Activated T-cell treated with anti-CD3 and anti-CD28 coated beads, Interleukin-2, amount 50 U/mL, for 72 hours (primary cell): ENCODE measurements around the gene PHACTR1. TPM values are rescaled to one million over a fixed set of nuclear protein-coding genes. Genes with fewer than 3 reads are reported as not detected.
"Not testable (repeated sequence)": the region's sequence is repeated elsewhere in the genome, so short reads cannot be mapped to it uniquely, and the experiment has no call there.

Experiments
- ATAC-seq, 2 donors: fragments of 150-1000 bp; cut with Tn5 transposase; replicated peaks in 1 of 2; 2 replicates each; pipeline ENCODE4 v1.10.0; 2021; ENCODE audit warnings: moderate library complexity in 2 of 2, mild to moderate bottlenecking in 1 of 2
- DNase-seq, 2 donors: peaks; one replicate each; pipeline ENCODE4 v3.0.0; 2021 to 2022; ENCODE audit warnings: mixed read lengths in 1 of 2
- H3K27ac Mint-ChIP-seq: one replicate; pipeline ENCODE4 v1.8.0; 2022; ENCODE audit warnings: mild to moderate bottlenecking, moderate library complexity, mixed read lengths
- H3K27me3 Mint-ChIP-seq: one replicate; pipeline ENCODE4 v1.8.0; 2022; ENCODE audit warnings: low read depth, mixed read lengths
- H3K36me3 Mint-ChIP-seq, 2 donors: one replicate each; pipeline ENCODE4 v1.8.0; 2022; ENCODE audit warnings: mixed read lengths in 2 of 2, mild to moderate bottlenecking in 1 of 2; ENCODE audit not compliant: insufficient read depth in 2 of 2
- H3K4me1 Mint-ChIP-seq: one replicate; pipeline ENCODE4 v1.8.0; 2022; ENCODE audit warnings: low read depth, mixed read lengths
- H3K4me3 Mint-ChIP-seq, 2 donors: one replicate each; pipeline ENCODE4 v1.8.0; 2022; ENCODE audit warnings: mild to moderate bottlenecking in 2 of 2, mixed read lengths in 2 of 2, moderate library complexity in 2 of 2
- H3K9me3 Mint-ChIP-seq, 2 donors: one replicate each; pipeline ENCODE4 v1.8.0; 2022; ENCODE audit warnings: mixed read lengths in 2 of 2
- total RNA-seq, 2 donors: library from RNA; stranded (reverse); gene quantifications; one replicate each; pipeline ENCODE4 v1.2.3, GENCODE V29; 2022

The PHACTR1 gene
- total RNA-seq, 2 donors from 2014 or later = 0.05 to 0.16 TPM

DNA sequence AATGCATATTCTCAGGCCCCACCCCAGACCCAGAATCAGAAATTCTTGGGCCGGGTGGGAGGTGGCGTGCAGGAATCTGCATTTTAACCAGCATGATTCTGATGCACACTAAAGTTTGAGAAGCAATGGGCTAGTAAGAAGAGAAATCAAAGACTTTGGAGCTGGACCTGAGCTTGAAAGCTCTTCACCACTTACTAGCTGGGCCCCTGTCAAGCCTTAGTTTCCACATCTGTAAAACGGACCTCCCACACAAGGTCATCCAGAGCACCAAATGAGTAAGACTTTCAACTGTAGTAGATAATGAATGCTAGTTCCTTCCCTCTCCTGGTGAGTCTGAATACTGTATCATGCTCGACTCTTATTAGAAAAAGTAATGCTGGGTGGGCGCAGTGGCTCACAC, 524.8 kb downstream of the PHACTR1 start:
- DNase-seq = no peak
- Mint-ChIP-seq H3K4me3 (no peak overlapping the region), H3K27me3 (peaks cover 8% of the 10 kb centered on the region), H3K4me1 (peaks cover 5% of the 10 kb centered on the region), H3K36me3 (peaks cover 0 to 5% of the 10 kb centered on the region in 2 donors), H3K27ac (no peak overlapping the region), H3K9me3 (peaks cover 0 to 6% of the 10 kb centered on the region in 2 donors)
- no peak for ATAC-seq

DNA sequence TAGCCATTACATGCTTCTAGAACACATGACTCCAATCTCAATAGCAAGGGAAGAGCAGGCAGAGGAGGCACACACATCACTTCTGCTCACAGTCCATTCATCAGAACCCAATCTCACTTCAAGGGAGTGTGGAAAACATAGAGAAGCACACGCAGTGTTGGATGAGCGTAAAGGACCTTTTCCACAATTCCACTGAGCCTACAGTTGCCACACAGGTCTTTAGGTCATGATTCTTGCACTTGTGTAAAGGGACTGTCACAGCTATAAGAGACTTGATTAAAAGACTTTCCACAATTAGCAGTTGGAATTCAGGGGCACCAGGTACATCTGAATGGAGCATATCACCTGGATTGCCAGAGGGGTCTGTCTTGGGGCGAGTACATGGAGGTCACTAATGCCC, 525.6 kb downstream of the PHACTR1 start:
- DNase-seq = no peak
- no peak for ATAC-seq
- Mint-ChIP-seq H3K4me1 (peaks cover 5% of the 10 kb centered on the region), H3K27me3 (peaks cover 8% of the 10 kb centered on the region), H3K27ac (no peak overlapping the region), H3K9me3 (peaks cover 0 to 6% of the 10 kb centered on the region in 2 donors), H3K36me3 (peaks cover 0 to 5% of the 10 kb centered on the region in 2 donors), H3K4me3 (no peak overlapping the region)

DNA sequence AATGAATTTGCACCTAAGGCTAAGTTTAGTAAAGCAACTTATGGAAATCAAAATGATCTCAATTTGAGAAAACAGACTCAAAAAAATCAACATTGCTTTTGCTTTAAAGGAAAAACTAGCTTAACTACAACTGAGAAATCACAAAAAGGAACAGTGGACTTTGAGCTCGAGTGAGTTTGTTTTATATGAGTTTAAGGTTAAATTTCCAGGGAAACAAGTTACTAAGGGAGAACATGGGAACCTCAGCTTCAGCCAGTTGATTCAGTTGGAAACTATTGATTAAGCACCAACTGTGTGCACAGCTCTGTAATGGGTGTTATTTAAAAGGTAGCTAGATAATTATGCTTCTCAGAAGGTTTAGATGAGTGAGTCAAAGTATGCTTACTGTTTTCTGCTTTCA, 526.0 kb downstream of the PHACTR1 start:
- no peak for ATAC-seq
- peaks cover 5% of the 10 kb centered on the region for H3K4me1 Mint-ChIP-seq
- H3K4me3 Mint-ChIP-seq = no peak overlapping the region
- DNase-seq = no peak
- peaks cover 0 to 6% of the 10 kb centered on the region in 2 donors for H3K9me3 Mint-ChIP-seq
- H3K27ac Mint-ChIP-seq = no peak overlapping the region
- H3K27me3 Mint-ChIP-seq = peaks cover 8% of the 10 kb centered on the region
- H3K36me3 Mint-ChIP-seq = peaks cover 0 to 5% of the 10 kb centered on the region in 2 donors

DNA sequence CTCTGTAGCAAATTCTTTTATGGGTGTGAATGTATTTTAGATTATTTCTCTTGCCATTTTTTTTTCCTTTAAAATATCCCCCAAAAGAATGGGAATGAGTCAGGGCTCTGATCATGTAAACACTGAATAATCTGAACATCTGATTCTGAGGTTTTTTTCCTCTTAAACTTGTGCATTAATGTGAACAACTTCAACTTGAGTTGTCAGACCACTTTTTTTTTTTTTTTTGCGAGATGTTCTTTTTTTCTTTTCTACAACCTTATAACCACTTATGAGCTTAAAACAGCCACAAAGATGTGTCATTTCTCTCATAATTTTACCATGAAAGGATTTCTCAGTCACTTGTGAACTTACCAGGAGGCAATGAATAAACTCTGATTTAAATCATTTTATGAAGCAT, 526.5 kb downstream of the PHACTR1 start:
- ATAC-seq (peak in 1 of 2 donors; percentile 34), DNase-seq (no peak)
- Mint-ChIP-seq H3K27me3 (peaks cover 8% of the 10 kb centered on the region), H3K4me3 (no peak overlapping the region), H3K9me3 (peaks cover 0 to 6% of the 10 kb centered on the region in 2 donors), H3K36me3 (peaks cover 0 to 5% of the 10 kb centered on the region in 2 donors), H3K27ac (no peak overlapping the region), H3K4me1 (peaks cover 5% of the 10 kb centered on the region)

DNA sequence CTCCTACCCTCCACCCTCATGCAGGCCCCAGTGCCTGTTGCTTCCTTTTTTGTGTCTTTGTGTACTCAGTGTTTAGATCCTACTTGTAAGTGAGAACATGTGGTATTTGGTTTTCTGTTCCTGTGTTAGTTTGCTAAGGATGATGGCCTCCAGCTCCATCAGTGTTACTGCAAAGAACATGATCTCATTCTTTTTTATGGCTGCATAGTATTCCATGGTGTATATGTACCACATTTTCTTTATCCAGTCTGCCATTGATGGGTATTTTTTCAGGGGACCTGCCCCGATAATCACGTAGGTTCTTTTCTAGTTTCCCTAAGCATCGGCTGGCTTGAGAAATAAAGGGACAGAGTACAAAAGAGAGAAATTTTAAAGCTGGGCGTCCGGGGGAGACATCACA, 527.2 kb downstream of the PHACTR1 start:
- ATAC-seq, H3K9me3 Mint-ChIP-seq, H3K36me3 Mint-ChIP-seq, H3K27ac Mint-ChIP-seq, H3K4me3 Mint-ChIP-seq, DNase-seq, H3K27me3 Mint-ChIP-seq, H3K4me1 Mint-ChIP-seq: not testable (repeated sequence)

DNA sequence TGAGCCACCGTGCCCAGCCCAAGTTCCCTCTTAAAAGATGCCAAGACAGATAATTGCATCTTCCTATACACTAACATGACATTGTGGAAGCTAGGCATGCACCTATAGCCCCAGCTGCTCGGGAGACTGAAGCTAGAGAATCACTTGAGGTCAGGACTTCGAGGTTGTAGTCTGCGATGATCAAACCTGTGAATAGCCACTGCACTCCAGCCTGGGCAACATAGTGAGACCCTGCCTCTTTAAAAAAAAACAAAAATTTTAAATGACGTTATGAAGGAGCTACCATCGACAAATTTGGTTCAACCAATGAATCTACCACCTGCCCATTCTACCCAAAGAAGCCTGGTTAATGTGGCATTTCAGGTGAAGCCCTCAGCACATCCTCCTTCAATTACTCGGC, 531.1 kb downstream of the PHACTR1 start:
- H3K27me3 Mint-ChIP-seq = no peaks in the 10 kb centered on the region
- peaks cover 0 to 5% of the 10 kb centered on the region in 2 donors for H3K36me3 Mint-ChIP-seq
- ATAC-seq = no peak

DNA sequence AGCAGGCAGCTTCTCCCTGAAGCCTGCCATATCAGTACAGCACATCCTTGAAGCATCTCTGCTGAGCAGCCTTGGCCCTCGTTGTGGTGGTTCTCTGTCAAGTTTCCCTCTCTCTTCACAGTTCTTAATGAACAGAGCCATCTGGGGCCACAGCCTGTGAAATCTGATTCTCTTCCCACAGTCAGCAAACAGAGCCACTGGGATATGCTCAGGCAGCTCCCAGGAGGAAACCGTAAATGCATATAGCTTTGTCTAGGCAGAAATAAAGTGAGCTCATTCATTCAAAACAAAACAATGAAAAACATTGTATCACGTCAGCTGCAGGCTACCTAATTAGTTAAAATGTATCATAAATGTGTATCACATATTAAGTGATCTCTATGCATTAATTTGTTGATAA, 531.5 kb downstream of the PHACTR1 start:
- H3K27ac Mint-ChIP-seq = no peak overlapping the region
- H3K27me3 Mint-ChIP-seq = no peaks in the 10 kb centered on the region
- peaks cover 0 to 6% of the 10 kb centered on the region in 2 donors for H3K9me3 Mint-ChIP-seq
- ATAC-seq (no peak), DNase-seq (no peak)
- H3K4me3 Mint-ChIP-seq = no peak overlapping the region
- peaks cover 2% of the 10 kb centered on the region for H3K4me1 Mint-ChIP-seq
- H3K36me3 Mint-ChIP-seq = peaks cover 0 to 5% of the 10 kb centered on the region in 2 donors

More for the DNA sequence above, 531.1 kb downstream of the PHACTR1 start:
- Mint-ChIP-seq H3K27ac (no peak overlapping the region), H3K9me3 (peaks cover 0 to 6% of the 10 kb centered on the region in 2 donors), H3K4me3 (no peak overlapping the region), H3K4me1 (peaks cover 5% of the 10 kb centered on the region)
- DNase-seq = no peak

DNA sequence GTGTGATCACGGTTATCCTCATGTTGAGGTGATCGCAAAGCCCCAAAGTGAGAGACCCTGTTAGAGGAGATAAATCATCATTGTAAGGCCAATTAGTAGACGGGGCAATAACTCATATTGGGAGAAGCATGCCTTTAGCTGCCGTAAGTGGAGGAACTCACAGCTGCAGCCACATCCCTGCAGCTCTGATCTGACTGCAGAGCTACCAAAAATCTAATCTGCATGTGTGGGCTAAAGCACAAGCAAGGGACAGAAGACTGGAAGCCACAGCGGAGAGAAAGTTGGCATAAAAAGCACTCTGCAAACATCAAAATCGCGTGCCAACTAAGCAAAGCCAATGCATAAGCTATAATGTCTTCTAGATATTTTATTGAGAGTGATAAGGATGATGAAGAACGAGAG, 532.0 kb downstream of the PHACTR1 start:
- H3K4me3 Mint-ChIP-seq = no peak overlapping the region
- no peaks in the 10 kb centered on the region for H3K4me1 Mint-ChIP-seq
- DNase-seq (no peak), ATAC-seq (no peak)
- no peak overlapping the region for H3K27ac Mint-ChIP-seq
- peaks cover 0 to 5% of the 10 kb centered on the region in 2 donors for H3K36me3 Mint-ChIP-seq
- peaks cover 0 to 5% of the 10 kb centered on the region in 2 donors for H3K9me3 Mint-ChIP-seq
- no peaks in the 10 kb centered on the region for H3K27me3 Mint-ChIP-seq

DNA sequence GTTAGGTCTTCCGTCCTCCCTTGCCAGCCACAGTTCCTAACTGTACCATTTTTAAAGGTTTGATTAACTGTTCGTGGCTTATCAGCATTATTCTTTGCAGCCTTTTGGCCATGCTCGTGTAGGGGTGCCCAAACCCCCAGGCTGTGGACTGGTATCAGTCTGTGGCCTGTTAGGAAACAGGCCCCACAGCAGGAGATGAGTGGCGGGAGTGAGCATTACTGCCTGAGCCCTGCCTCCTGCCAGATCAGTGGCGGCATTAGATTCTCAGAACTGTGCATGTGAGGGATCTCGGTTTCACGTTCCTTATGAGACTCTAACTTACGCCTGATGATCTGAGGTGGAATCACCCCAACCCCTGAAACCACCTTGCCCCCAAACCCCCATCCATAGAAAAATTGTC, 532.4 kb downstream of the PHACTR1 start:
- H3K27me3 Mint-ChIP-seq = no peaks in the 10 kb centered on the region
- H3K4me1 Mint-ChIP-seq = no peaks in the 10 kb centered on the region
- no peak for ATAC-seq
- no peak overlapping the region for H3K4me3 Mint-ChIP-seq
- peaks cover 0 to under 1% of the 10 kb centered on the region in 2 donors for H3K9me3 Mint-ChIP-seq
- no peak for DNase-seq
- no peak overlapping the region for H3K27ac Mint-ChIP-seq
- peaks cover 0 to 1% of the 10 kb centered on the region in 2 donors for H3K36me3 Mint-ChIP-seq

DNA sequence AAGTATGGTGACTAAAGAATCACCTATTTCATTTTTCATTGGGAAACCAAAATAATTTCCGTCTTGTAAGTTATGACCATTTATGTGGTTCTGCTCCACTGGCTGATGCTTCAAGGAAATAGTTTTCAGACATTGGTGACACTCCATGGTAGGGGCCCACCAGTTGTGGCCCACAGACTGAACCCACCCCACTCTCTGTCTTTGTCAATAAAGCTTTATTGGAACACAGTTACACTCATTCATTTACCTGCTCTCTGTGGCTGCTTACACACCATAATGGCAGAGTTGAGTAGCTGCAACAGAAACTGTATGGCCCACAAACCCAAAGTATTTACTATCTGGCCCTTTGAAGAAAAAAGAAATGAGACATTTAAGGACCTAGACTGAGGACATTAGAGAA, 533.2 kb downstream of the PHACTR1 start:
- no peak for DNase-seq
- Mint-ChIP-seq H3K9me3 (no peaks in the 10 kb centered on the region), H3K36me3 (no peaks in the 10 kb centered on the region), H3K27ac (peak overlapping the region; percentile 57), H3K27me3 (no peaks in the 10 kb centered on the region), H3K4me3 (no peak overlapping the region), H3K4me1 (no peaks in the 10 kb centered on the region)
- ATAC-seq = peak; percentile 23 to 34

DNA sequence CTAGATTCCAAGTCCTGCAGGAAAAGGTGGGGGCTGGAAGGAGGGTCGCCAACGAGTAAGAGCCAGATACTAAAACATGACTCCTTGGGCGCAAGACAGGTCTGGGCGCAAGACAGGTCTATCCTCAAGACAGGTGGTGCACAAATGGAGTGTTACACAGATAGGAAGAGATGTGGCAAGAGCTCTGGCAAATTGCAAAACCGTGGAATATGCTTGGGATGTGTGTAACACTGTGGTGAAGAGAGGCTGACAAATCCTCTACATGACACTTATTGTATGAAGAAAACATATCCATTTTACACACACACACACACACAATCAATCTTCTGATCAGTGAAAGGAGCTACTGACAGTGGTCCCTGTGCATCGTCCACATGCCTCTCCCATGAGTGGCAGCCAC, 534.1 kb downstream of the PHACTR1 start:
- Mint-ChIP-seq H3K4me1 (no peaks in the 10 kb centered on the region), H3K9me3 (no peaks in the 10 kb centered on the region), H3K27ac (no peak overlapping the region), H3K36me3 (no peaks in the 10 kb centered on the region), H3K4me3 (no peak overlapping the region), H3K27me3 (no peaks in the 10 kb centered on the region)
- no peak for ATAC-seq
- no peak for DNase-seq

DNA sequence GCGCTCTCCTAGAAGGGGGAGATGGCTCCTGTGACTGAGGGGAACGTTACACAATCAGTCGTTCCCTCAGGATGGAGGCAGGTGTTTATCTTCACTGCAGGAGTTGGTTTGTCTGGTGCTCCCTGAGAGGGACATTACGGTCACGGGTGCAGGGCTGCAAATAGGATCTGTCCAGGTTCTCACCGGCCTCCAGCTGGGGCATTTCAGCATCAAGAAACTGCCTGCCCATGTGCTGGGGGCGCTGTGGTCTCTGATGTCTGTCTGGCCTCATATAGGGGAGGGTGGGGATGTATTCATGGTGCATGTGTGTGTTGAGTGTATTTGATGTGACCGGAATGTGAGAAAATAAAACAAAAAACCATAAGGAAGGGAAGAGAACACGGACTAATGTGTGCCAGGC, 534.7 kb downstream of the PHACTR1 start:
- Mint-ChIP-seq H3K36me3 (no peaks in the 10 kb centered on the region), H3K9me3 (no peaks in the 10 kb centered on the region), H3K4me1 (no peaks in the 10 kb centered on the region), H3K27me3 (no peaks in the 10 kb centered on the region), H3K4me3 (no peak overlapping the region), H3K27ac (no peak overlapping the region)
- DNase-seq (no peak), ATAC-seq (no peak)

DNA sequence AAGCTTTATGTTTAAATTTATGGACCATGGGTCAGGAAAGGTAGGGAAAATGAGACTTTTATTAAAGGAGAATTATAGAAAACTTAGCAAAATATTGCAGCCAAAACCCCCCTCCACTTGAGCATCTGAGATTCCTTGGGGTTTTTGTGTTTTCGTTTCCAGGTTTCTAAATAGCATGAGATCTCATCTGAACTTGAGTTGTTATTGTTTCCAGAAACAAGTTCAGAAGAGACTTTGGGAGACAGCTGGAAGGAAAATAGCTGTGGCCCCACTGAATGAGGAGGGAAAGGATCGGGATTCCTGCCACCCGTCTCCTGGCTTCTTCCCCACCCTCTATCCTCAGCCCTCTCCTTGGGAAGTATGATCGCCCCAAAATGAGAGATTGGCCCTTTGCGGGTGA, 536.2 kb downstream of the PHACTR1 start:
- H3K9me3 Mint-ChIP-seq = peaks cover 0 to 2% of the 10 kb centered on the region in 2 donors
- no peak for DNase-seq
- no peak for ATAC-seq
- peaks cover 0 to 4% of the 10 kb centered on the region in 2 donors for H3K36me3 Mint-ChIP-seq
- no peaks in the 10 kb centered on the region for H3K4me1 Mint-ChIP-seq
- no peak overlapping the region for H3K27ac Mint-ChIP-seq
- no peaks in the 10 kb centered on the region for H3K27me3 Mint-ChIP-seq
- no peak overlapping the region for H3K4me3 Mint-ChIP-seq

DNA sequence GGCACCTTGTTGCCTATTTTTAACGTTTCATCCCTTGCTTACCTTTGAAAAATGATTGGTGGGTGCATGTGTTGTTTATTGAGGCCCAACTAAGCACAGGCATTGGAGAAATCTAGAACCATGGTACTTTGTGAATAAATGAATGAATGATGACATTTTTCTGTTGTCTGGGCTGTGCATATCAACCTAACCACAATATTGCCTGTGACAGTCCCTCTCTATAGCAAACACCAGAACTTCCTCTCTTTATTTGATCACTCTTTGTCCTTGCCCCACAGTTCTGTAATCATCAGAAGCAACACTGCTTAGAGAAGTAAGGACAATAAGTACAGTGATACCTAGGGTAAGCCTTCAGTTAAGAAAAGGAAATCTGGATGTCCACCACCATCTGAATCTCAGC, 536.7 kb downstream of the PHACTR1 start:
- Mint-ChIP-seq H3K27ac (no peak overlapping the region), H3K36me3 (peaks cover 0 to 4% of the 10 kb centered on the region in 2 donors), H3K4me1 (no peaks in the 10 kb centered on the region)

More for the DNA sequence above, 536.7 kb downstream of the PHACTR1 start:
- no peak for DNase-seq
- Mint-ChIP-seq H3K27me3 (no peaks in the 10 kb centered on the region), H3K4me3 (no peak overlapping the region), H3K9me3 (peaks cover 0 to 2% of the 10 kb centered on the region in 2 donors)
- ATAC-seq = no peak
